ENCODE measurements around the gene BMP7. TPM values are rescaled to one million over a fixed set of nuclear protein-coding genes. Genes with fewer than 3 reads are reported as not detected.

BMP7 gene
- total RNA-seq, 1 experiment from 2014 or later: 7.5 TPM

DNA sequence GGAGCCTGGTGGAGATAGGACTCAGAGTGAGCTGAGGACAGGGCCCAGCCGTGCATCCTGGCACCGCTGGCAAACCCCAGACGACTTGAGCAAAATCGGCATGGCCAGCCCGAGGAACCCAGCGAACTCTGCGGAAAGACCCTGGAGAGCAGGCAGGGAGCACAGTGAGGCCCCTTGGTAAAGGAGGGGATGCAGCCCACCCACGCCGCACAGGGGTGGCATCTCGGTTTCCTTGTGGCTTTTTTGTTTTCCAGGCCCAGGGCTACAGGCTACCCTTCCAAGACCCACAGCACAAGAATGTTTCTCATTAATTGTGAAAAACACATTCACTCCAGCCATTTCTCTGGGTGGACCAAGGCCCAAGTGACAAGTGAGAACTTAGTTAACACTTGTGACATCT is 71.4 kb downstream of the BMP7 start:
- intact Hi-C loops (cut with micrococcal nuclease; ENCODE audit: unreplicated experiment): no loop called here
- Histone ChIP-seq H3K4me3 (ENCODE audit: low read depth, low read length, poor library complexity, severe bottlenecking) (no peak overlapping the region), H3K4me1 (ENCODE audit: insufficient read depth, low read length, poor library complexity, severe bottlenecking) (no peaks in the 10 kb centered on the region), H3K36me3 (ENCODE audit: insufficient read depth, low read length, poor library complexity, severe bottlenecking) (no peaks in the 10 kb centered on the region), H3K9me3 (ENCODE audit: low read depth, low read length, poor library complexity, severe bottlenecking) (no peaks in the 10 kb centered on the region), H3K27ac (ENCODE audit: low read depth, low read length, poor library complexity, severe bottlenecking) (no peak overlapping the region), H3K27me3 (replicated peaks; ENCODE audit: insufficient read depth, low read depth, low read length, poor library complexity) (no peaks in the 10 kb centered on the region)
- DNase-seq (ENCODE audit: low spot score): no peak
- BruUV-seq (replicated peaks): no TSS peak
- TF ChIP-seq, protein P1, sequence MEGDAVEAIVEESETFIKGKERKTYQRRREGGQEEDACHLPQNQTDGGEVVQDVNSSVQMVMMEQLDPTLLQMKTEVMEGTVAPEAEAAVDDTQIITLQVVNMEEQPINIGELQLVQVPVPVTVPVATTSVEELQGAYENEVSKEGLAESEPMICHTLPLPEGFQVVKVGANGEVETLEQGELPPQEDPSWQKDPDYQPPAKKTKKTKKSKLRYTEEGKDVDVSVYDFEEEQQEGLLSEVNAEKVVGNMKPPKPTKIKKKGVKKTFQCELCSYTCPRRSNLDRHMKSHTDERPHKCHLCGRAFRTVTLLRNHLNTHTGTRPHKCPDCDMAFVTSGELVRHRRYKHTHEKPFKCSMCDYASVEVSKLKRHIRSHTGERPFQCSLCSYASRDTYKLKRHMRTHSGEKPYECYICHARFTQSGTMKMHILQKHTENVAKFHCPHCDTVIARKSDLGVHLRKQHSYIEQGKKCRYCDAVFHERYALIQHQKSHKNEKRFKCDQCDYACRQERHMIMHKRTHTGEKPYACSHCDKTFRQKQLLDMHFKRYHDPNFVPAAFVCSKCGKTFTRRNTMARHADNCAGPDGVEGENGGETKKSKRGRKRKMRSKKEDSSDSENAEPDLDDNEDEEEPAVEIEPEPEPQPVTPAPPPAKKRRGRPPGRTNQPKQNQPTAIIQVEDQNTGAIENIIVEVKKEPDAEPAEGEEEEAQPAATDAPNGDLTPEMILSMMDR (conservative IDR thresholded peaks at IDR 0.05; ENCODE audit: low read depth, low read length): no peak
- no peak for TF ChIP-seq EZH2 (IDR thresholded peaks at IDR 0.05; ENCODE audit: borderline replicate concordance, low read depth, low read length, poor library complexity, severe bottlenecking)
- ChIA-PET CTCF (no interaction called here), POLR2A (ENCODE audit: low non-redundant PET) (no interaction called here)

DNA sequence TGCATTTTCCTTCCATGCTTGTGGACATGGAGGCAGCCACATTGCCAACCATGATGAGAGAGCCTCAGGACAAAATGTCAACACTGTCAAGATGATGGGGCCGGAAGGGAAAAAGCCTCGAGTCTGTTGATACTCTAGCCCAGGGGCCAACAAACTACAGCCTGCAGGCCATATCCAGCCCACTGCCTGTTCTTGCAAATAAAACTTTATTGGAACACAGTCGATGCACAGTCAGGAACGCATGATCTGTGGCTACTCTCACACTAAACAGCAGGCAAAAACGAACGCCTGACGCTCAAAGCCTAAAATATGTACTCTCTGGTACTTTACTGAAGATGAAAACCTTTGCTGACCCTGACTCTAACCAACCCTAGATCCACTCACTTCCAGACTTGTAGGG is 72.3 kb downstream of the BMP7 start:
- Histone ChIP-seq H3K27ac (ENCODE audit: low read depth, low read length, poor library complexity, severe bottlenecking) (no peak overlapping the region), H3K27me3 (replicated peaks; ENCODE audit: insufficient read depth, low read depth, low read length, poor library complexity) (no peaks in the 10 kb centered on the region), H3K36me3 (ENCODE audit: insufficient read depth, low read length, poor library complexity, severe bottlenecking) (no peaks in the 10 kb centered on the region), H3K9me3 (ENCODE audit: low read depth, low read length, poor library complexity, severe bottlenecking) (no peaks in the 10 kb centered on the region), H3K4me1 (ENCODE audit: insufficient read depth, low read length, poor library complexity, severe bottlenecking) (no peaks in the 10 kb centered on the region), H3K4me3 (ENCODE audit: low read depth, low read length, poor library complexity, severe bottlenecking) (no peak overlapping the region)
- no peak for DNase-seq (ENCODE audit: low spot score)
- TF ChIP-seq EZH2 (IDR thresholded peaks at IDR 0.05; ENCODE audit: borderline replicate concordance, low read depth, low read length, poor library complexity, severe bottlenecking): no peak
- TF ChIP-seq, protein P1 (conservative IDR thresholded peaks at IDR 0.05; ENCODE audit: low read depth, low read length): no peak
- BruUV-seq (replicated peaks): no TSS peak
- ChIA-PET POLR2A (ENCODE audit: low non-redundant PET) (no interaction called here), CTCF (no interaction called here)
- intact Hi-C loops (cut with micrococcal nuclease; ENCODE audit: unreplicated experiment): no loop called here

DNA sequence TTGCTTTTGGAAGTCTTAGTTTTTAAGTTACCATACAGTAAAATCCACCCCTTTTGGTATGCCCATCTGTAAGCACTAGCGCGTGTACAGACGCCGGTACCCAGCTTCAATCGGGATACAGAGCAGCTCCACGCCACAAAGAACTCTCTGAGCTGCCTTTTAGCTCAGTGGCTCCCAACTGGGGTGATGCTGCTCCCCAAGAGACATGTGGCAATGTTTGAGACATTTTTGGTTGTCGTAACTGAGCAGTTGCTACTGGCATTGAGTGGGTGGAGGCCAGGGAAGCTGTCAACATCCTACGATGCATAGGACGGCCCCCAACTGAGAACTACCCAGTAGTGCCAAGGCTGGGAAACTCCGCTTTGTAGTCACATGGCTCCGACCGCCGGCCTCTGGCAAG is 73.3 kb downstream of the BMP7 start:
- no peaks in the 10 kb centered on the region for H3K36me3 ChIP-seq (ENCODE audit: insufficient read depth, low read length, poor library complexity, severe bottlenecking)
- no peak for DNase-seq (ENCODE audit: low spot score)
- no TSS peak for BruUV-seq (replicated peaks)
- no peak overlapping the region for H3K27ac ChIP-seq (ENCODE audit: low read depth, low read length, poor library complexity, severe bottlenecking)
- H3K27me3 ChIP-seq (replicated peaks; ENCODE audit: insufficient read depth, low read depth, low read length, poor library complexity): no peaks in the 10 kb centered on the region
- intact Hi-C loops (cut with micrococcal nuclease; ENCODE audit: unreplicated experiment): no loop called here
- TF ChIP-seq, protein P1 (conservative IDR thresholded peaks at IDR 0.05; ENCODE audit: low read depth, low read length): no peak
- no peak for TF ChIP-seq EZH2 (IDR thresholded peaks at IDR 0.05; ENCODE audit: borderline replicate concordance, low read depth, low read length, poor library complexity, severe bottlenecking)
- no peaks in the 10 kb centered on the region for H3K4me1 ChIP-seq (ENCODE audit: insufficient read depth, low read length, poor library complexity, severe bottlenecking)
- ChIA-PET POLR2A (ENCODE audit: low non-redundant PET) (no interaction called here), CTCF (no interaction called here)
- no peaks in the 10 kb centered on the region for H3K9me3 ChIP-seq (ENCODE audit: low read depth, low read length, poor library complexity, severe bottlenecking)
- no peak overlapping the region for H3K4me3 ChIP-seq (ENCODE audit: low read depth, low read length, poor library complexity, severe bottlenecking)

Data from A673 (cell line).